Measurements from ENCODE around the gene CD8A. TPM values are rescaled to one million over a fixed set of nuclear protein-coding genes. Genes with fewer than 3 reads are reported as not detected.

CD8A gene
- total RNA-seq, 4 donors from 2014 or later: 0.82 to 1.5 (median 1.3) TPM; not detected in 1

GRCh38 chr2:86768189-86768949 lies 22.3 kb downstream of the CD8A start:
- TF ChIP-seq, protein P1, sequence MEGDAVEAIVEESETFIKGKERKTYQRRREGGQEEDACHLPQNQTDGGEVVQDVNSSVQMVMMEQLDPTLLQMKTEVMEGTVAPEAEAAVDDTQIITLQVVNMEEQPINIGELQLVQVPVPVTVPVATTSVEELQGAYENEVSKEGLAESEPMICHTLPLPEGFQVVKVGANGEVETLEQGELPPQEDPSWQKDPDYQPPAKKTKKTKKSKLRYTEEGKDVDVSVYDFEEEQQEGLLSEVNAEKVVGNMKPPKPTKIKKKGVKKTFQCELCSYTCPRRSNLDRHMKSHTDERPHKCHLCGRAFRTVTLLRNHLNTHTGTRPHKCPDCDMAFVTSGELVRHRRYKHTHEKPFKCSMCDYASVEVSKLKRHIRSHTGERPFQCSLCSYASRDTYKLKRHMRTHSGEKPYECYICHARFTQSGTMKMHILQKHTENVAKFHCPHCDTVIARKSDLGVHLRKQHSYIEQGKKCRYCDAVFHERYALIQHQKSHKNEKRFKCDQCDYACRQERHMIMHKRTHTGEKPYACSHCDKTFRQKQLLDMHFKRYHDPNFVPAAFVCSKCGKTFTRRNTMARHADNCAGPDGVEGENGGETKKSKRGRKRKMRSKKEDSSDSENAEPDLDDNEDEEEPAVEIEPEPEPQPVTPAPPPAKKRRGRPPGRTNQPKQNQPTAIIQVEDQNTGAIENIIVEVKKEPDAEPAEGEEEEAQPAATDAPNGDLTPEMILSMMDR (IDR thresholded peaks at IDR 0.05; ENCODE audit: low read depth): no peak

- TF ChIP-seq, protein P1 (IDR thresholded peaks at IDR 0.05; ENCODE audit: low read depth): no peak
These were observed 25.4 kb downstream of the CD8A start for GRCh38 chr2:86765310-86765695.

DNA sequence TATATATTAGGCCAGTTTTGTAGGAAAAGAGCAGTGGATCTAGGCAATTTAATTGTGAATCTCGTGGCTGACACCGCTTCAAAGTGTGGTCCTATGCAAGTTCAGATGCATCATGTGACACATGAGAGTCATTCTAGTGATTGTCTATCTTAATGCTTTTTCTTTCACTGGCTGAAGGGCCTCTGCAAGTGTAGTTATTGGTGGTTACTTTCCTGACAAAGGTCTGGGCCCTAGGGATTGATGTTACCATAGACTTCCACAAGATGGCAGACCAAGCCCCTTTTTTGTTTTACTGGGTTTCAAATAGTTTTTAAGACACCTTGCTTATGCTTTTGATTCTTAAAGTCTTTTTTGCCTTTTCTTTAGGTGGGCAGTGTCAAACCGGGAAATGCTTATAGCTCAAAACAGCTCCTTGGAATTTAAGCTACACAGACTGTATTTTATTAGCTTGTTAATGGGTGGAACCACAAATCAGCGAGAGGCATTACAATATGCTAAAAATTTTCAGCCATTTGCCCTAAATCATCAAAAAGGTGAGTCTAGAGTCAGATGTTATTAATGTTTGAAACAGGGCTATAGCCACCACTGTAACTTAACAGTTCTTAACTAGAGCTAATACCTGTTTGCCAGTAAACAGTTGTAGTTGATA lies 25.9 kb downstream of the CD8A start:
- TF ChIP-seq, protein P1 (IDR thresholded peaks at IDR 0.05; ENCODE audit: low read depth): no peak

DNA sequence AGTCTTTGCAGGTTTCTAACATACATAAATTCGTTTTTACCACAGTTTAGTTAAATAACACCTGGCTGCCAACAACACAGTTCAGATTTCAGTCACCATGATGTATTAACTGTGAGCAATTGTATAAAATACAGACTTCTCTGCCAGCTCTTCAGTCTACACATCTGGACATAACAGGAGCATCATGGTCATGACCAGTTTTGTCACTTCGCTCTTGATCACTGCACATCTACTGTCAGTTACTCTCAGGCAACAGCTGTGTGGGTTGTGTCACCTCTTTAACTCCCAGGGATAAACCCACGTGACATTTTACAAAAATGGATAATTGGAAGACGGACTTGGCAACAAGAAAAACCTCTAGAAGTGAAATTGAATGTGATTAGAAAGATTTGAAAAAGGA lies 30.3 kb downstream of the CD8A start:
- TF ChIP-seq, protein P1 (IDR thresholded peaks at IDR 0.05; ENCODE audit: low read depth): no peak

DNA sequence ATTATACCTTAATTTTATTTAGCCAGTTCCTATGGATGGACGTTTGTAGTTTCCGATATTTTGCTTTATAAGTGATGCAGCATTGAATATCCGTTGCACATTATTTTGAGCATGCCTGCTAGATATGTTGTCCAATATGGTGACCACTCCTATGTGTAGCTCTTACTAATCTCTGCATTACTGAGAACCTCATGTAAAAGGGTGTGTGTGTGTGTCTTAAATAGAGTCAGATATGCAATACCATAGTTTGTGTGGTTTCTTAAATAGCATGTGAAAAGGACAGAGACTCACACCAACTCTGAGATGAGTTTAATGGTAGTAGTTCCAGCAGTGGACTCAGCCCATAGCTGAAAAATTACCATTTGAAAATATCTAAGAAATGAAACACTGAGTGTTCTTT lies 32.3 kb downstream of the CD8A start:
- TF ChIP-seq, protein P1 (IDR thresholded peaks at IDR 0.05; ENCODE audit: low read depth): no peak

DNA sequence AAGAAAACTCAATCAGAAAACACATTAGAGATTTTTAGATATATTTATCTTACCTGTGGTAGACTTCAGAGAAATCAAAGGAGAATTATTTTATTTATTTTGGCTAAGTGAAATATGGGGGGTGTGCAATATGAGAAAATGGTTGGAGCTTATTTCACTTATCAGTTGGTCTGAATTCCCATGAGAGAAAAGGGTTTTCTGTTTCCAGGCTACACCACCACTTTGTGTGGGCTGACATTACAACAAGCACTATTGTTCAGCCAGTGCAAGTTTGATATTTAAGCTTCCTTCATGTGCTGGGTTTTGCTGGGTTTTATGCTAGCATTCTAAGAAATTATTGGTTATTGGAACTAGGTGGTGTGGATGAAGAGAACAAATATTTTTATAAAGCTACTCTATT lies 37.1 kb downstream of the CD8A start:
- TF ChIP-seq, protein P1 (IDR thresholded peaks at IDR 0.05; ENCODE audit: low read depth): no peak

- TF ChIP-seq, protein P1 (IDR thresholded peaks at IDR 0.05; ENCODE audit: low read depth): no peak
These were observed 37.8 kb downstream of the CD8A start for GRCh38 chr2:86752934-86753333.
